Upper lobe of left lung (tissue), 6 donors: Measurements from ENCODE around the gene SEMA5A. TPM values are rescaled to one million over a fixed set of nuclear protein-coding genes. Genes with fewer than 3 reads are reported as not detected.

ENCODE experiments used
- ATAC-seq, 2 donors: fragments of 200-7000 bp; cut with Tn5 transposase; one replicate each; pipeline ENCODE4 v1.9.1; 2022; ENCODE audit warnings: mild to moderate bottlenecking in 2 of 2, moderate library complexity in 2 of 2; ENCODE audit not compliant: low FRiP score in 2 of 2
- DNase-seq, 2 donors: peaks; one replicate each; pipeline ENCODE4 v3.0.0-alpha.2; 2019 to 2020
- H3K27ac ChIP-seq, 4 donors: fragments of 200-600 bp; sonication (generic); one replicate each; pipeline ENCODE4 v1.5.1; 2016 to 2019
- H3K27me3 ChIP-seq, 4 donors: fragments of 200-600 bp; sonication (generic); one replicate each; pipeline ENCODE4 v1.5.1; 2017 to 2019
- H3K36me3 ChIP-seq, 4 donors: fragments of 200-600 bp; sonication (generic); one replicate each; pipeline ENCODE4 v1.5.1; 2016 to 2019
- H3K4me1 ChIP-seq, 4 donors: fragments of 200-600 bp; sonication (generic); one replicate each; pipeline ENCODE4 v1.5.1; 2018 to 2019
- H3K4me3 ChIP-seq, 4 donors: fragments of 200-600 bp; sonication (generic); one replicate each; pipeline ENCODE4 v1.5.1; 2017 to 2019; ENCODE audit warnings: mild to moderate bottlenecking in 2 of 4, moderate library complexity in 1 of 4
- H3K9me3 ChIP-seq, 4 donors: fragments of 200-600 bp; sonication (generic); one replicate each; pipeline ENCODE4 v1.5.1; 2018 to 2019
- EP300 ChIP-seq, 4 donors: sonication (generic); formaldehyde crosslinking; IDR thresholded peaks; one replicate each; pipeline ENCODE4 v1.5.1; 2017; ENCODE audit warnings: antibody characterized with exemption in 4 of 4, control low read depth in 2 of 4
- POLR2A ChIP-seq, 4 donors: fragments of 450-650 bp; IDR thresholded peaks; one replicate each; pipeline ENCODE4 v1.5.1; 2016 to 2017; ENCODE audit warnings: antibody characterized with exemption in 4 of 4, mild to moderate bottlenecking in 2 of 4
- POLR2AphosphoS5 ChIP-seq, 2 donors: sonication (generic); formaldehyde crosslinking; IDR thresholded peaks; one replicate each; pipeline ENCODE4 v1.5.1; 2017; ENCODE audit warnings: antibody characterized with exemption in 2 of 2
- WGBS, 2 donors: methylation state at CpG; one replicate each; pipeline ENCODE4 v1.1.5; 2017 to 2018; 5-methylcytosine and 5-hydroxymethylcytosine counted together
- total RNA-seq, 6 donors: library from RNA; depleted of rRNA in 4 of 6; stranded (reverse); fragments of >200 nt in 4 of 6; gene quantifications; one replicate each; pipeline versions ENCODE4 v1.1.0 to v1.2.1, GENCODE V29; 2016 to 2021
- TF ChIP-seq, protein P1 (sequence below), 6 experiments: fragments of 450-650 bp in 4 of 6; fragments of 200-600 bp in 2 of 6; sonication (generic) in 2 of 6; IDR thresholded peaks; one replicate each; pipeline ENCODE4 v1.5.1; 2016 to 2019; ENCODE audit warnings: antibody characterized with exemption in 6 of 6
- donor health status: DM: no; HTN: no; CAD: no; lungs with moderate emphysema.
- donor health status: DM: no; HTN: yes; CAD: no; lungs with severe emphysema.

SEMA5A gene
- total RNA-seq, 6 donors from 2014 or later, result 5.2 to 40.5 (median 27.5) TPM

DNA sequence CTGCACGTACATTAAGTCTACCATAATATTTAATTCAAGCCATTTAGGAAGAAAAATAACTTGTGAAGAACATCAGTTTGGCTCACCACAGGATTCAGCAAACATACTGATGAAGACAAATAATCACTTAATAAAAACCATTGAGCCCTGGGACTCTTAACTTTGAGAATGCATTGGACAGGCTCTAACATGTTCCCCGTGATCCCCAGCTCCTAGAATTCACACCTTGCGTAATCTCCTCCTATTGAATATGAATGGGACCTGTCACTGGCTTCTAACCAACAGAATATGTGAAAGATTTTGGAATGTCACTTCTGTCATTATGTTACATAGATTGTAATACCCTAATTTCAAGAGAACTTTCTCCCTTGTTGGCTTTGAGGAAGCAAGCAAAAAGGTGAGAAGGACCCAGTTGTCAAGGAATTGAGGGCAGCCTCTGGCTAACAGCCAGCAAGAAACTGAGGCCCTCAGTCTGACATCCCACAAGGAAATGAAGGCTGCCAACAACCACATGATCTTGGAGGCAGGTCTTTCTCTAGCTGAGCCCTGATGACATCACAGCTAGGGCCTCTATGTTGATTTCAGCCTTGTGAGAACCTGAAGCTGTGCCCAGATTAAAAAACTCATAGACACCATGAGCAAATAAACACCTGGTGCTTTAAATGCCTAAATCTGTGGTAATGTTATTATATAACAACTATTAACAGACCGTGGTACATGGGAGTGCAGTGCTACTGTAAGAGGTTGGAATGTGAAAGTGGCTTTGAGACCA, 433.2 kb downstream of the SEMA5A start:
- WGBS, 2 donors, result 61 to 74% methylated on average over 4 of the region's 4 CpGs
- peak in 1 of 2 donors; percentile 75 for ATAC-seq
- no peaks in the 10 kb centered on the region for H3K4me1 ChIP-seq

DNA sequence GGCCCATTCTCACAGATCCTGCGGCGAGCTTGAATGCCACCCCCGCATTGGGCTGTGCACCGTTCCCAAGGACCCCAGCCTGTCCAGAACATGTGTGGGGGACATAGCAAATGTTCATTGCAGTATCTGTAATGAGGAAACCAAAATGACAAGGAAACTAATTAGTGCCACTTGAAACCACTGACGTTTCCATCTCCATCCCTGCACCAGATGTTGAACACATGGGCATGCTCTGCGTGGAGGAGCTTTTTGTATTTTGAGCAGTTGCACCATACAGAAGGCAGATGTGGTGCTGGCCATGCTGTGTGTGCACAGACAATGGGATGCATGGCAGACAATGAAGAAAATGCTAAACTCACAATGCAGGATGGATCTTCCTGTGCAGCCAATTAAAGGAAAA, 437.7 kb downstream of the SEMA5A start:
- no peak for DNase-seq
- no peaks in the 10 kb centered on the region for H3K36me3 ChIP-seq
- peaks cover 0 to 3% (median 1%) of the 10 kb centered on the region in 4 donors for H3K4me1 ChIP-seq
- no peak overlapping the region for H3K4me3 ChIP-seq
- no peaks in the 10 kb centered on the region for H3K9me3 ChIP-seq
- H3K27me3 ChIP-seq, result no peaks in the 10 kb centered on the region
- peak in 1 of 2 donors; percentile 34 for ATAC-seq
- no peak overlapping the region for H3K27ac ChIP-seq
- TF ChIP-seq EP300 (IDR thresholded peaks at IDR 0.05) (no peak), POLR2AphosphoS5 (IDR thresholded peaks at IDR 0.05) (no peak), POLR2A (IDR thresholded peaks at IDR 0.05) (no peak)
- TF ChIP-seq, protein P1, sequence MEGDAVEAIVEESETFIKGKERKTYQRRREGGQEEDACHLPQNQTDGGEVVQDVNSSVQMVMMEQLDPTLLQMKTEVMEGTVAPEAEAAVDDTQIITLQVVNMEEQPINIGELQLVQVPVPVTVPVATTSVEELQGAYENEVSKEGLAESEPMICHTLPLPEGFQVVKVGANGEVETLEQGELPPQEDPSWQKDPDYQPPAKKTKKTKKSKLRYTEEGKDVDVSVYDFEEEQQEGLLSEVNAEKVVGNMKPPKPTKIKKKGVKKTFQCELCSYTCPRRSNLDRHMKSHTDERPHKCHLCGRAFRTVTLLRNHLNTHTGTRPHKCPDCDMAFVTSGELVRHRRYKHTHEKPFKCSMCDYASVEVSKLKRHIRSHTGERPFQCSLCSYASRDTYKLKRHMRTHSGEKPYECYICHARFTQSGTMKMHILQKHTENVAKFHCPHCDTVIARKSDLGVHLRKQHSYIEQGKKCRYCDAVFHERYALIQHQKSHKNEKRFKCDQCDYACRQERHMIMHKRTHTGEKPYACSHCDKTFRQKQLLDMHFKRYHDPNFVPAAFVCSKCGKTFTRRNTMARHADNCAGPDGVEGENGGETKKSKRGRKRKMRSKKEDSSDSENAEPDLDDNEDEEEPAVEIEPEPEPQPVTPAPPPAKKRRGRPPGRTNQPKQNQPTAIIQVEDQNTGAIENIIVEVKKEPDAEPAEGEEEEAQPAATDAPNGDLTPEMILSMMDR (IDR thresholded peaks at IDR 0.05), result no peak
- 83 to 88% methylated on average over 5 to 6 of the region's 6 CpGs for WGBS, 2 donors

More for the DNA sequence above, 433.2 kb downstream of the SEMA5A start:
- Histone ChIP-seq H3K27me3 (no peaks in the 10 kb centered on the region), H3K4me3 (no peak overlapping the region), H3K36me3 (no peaks in the 10 kb centered on the region), H3K9me3 (no peaks in the 10 kb centered on the region), H3K27ac (no peak overlapping the region)
- no peak for TF ChIP-seq POLR2A (IDR thresholded peaks at IDR 0.05)
- TF ChIP-seq EP300 (IDR thresholded peaks at IDR 0.05), result no peak
- no peak for TF ChIP-seq POLR2AphosphoS5 (IDR thresholded peaks at IDR 0.05)
- TF ChIP-seq, protein P1 (IDR thresholded peaks at IDR 0.05), result no peak
- peak in 1 of 2 donors; percentile 42 for DNase-seq

DNA sequence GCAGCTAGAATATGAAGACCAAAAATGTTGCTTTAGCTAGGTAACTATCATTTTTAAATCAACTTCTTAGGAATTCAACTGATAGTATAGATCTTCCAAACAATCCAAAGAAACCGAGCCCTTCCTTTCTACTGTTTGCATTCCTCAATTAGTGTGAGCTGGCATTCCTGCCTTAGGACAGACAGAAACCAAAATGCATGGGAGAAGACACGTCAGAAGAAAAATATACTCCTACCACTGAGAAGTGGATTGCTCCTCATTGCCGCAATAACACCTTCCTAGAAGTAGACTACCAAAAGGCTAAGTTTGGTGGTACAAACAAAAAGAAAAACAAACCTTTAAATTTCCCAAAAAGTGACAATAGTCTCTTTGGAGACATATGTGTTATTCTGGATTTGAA, 440.0 kb downstream of the SEMA5A start:
- no peaks in the 10 kb centered on the region for H3K27me3 ChIP-seq
- H3K27ac ChIP-seq, result no peak overlapping the region
- no peak for TF ChIP-seq POLR2A (IDR thresholded peaks at IDR 0.05)
- no peak for TF ChIP-seq EP300 (IDR thresholded peaks at IDR 0.05)
- TF ChIP-seq, protein P1 (IDR thresholded peaks at IDR 0.05), result no peak
- TF ChIP-seq POLR2AphosphoS5 (IDR thresholded peaks at IDR 0.05), result no peak
- no peak for ATAC-seq
- no peaks in the 10 kb centered on the region for H3K36me3 ChIP-seq
- H3K4me1 ChIP-seq, result peaks cover 0 to 3% (median 1%) of the 10 kb centered on the region in 4 donors
- DNase-seq, result no peak
- 69 to 75% methylated on average over 3 of the region's 3 CpGs for WGBS, 2 donors
- H3K4me3 ChIP-seq, result no peak overlapping the region
- H3K9me3 ChIP-seq, result no peaks in the 10 kb centered on the region

DNA sequence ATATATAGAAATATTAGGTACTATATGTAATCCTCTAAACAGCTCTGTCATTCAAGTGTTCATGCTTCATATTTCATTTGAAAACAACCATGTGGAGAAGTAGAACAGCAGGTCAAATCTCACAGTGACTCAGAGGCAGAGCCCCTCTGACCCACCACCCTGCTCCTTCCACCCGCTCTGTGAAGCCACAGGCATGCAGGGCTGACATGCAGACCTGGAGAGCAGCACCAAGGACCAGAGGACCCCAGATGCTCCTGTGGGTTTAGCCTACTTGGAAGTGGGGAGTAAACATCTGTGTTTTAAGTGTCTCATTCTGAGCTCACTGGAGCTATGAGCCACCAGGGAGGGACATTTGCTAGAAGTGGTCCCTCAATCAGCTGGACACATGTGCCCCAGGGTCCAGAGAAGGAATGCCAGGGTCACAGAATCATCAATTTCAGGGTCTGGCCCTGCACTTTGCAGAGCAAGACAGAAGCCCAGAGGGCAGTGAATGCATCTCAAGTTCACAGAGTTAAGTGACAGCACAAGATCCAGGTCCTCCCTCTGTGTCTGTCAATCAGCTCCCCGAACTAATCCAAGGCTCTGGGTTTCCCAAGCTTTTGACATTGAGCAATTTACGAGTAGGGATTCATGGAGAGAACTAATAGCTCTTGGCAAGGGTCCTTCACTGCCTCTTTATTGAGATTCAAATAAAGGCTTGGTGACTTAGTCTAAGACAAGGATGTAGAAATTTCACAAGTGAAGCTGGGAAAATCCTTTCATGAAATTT, 441.1 kb downstream of the SEMA5A start:
- TF ChIP-seq, protein P1 (IDR thresholded peaks at IDR 0.05), result no peak
- TF ChIP-seq POLR2AphosphoS5 (IDR thresholded peaks at IDR 0.05) (no peak), POLR2A (IDR thresholded peaks at IDR 0.05) (no peak), EP300 (IDR thresholded peaks at IDR 0.05) (no peak)
- H3K27me3 ChIP-seq, result no peaks in the 10 kb centered on the region
- H3K27ac ChIP-seq, result no peak overlapping the region
- H3K9me3 ChIP-seq, result no peaks in the 10 kb centered on the region
- no peak for ATAC-seq
- no peaks in the 10 kb centered on the region for H3K36me3 ChIP-seq
- DNase-seq, result no peak
- WGBS, 2 donors, result 44 to 66% methylated on average over 2 to 3 of the region's 3 CpGs
- no peak overlapping the region for H3K4me3 ChIP-seq
- H3K4me1 ChIP-seq, result peaks cover 0 to 3% (median 1%) of the 10 kb centered on the region in 4 donors
